GM12874 (cell line): Measurements from ENCODE around the gene CHST3.

ENCODE experiments used
- CTCF ChIP-seq: IDR thresholded peaks from 2 replicates; pipeline ENCODE4 v1.5.1; 2011; ENCODE audit warnings: low read depth, mild to moderate bottlenecking, control low read depth, low read length, moderate library complexity; ENCODE audit not compliant: insufficient read depth

The CHST3 gene

GRCh38 chr10:72029414-72029813, 65.2 kb downstream of the CHST3 start:
- TF ChIP-seq CTCF: no peak

GRCh38 chr10:72030762-72031543, 66.8 kb downstream of the CHST3 start:
- no peak for TF ChIP-seq CTCF

- TF ChIP-seq CTCF: no peak
Observed at GRCh38 chr10:72031706-72032105, 67.5 kb downstream of the CHST3 start.

GRCh38 chr10:72034040-72034499, 69.9 kb downstream of the CHST3 start:
- no peak for TF ChIP-seq CTCF

GRCh38 chr10:72034761-72035160, 70.6 kb downstream of the CHST3 start:
- no peak for TF ChIP-seq CTCF

- TF ChIP-seq CTCF: no peak
Observed at GRCh38 chr10:72035252-72035887, 71.2 kb downstream of the CHST3 start.

GRCh38 chr10:72037266-72037665, 73.1 kb downstream of the CHST3 start:
- no peak for TF ChIP-seq CTCF
